Stimulated activated CD4-positive, alpha-beta T cell treated with anti-CD3 and anti-CD28 coated beads, Interleukin-12 subunit alpha, Interleukin-12 subunit beta, amount 100 ng/mL, for 4 hours (primary cell): ENCODE data around the gene NDUFB11.

Experiments
- DNase-seq: peaks from one replicate; pipeline ENCODE4 v3.0.0-alpha.2; 2020

Gene NDUFB11

GRCh38 chrX:47144626-47145394, at the start of gene NDUFB11, which contains the start of gene RBM10:
NDUFB11 (minus strand) TSS chrX:47144702; CDS start chrX:47144679, 23 bp downstream.
RBM10 (plus strand) TSS chrX:47145221; CDS start chrX:47147482, 2,261 bp downstream.
- DNase-seq: peak; percentile 80

- DNase-seq: peak; percentile 81
Observed at GRCh38 chrX:47193475-47194193, 49.1 kb upstream of the NDUFB11 start, which contains the start of gene UBA1. UBA1 (plus strand) TSS chrX:47193829; CDS start chrX:47198803, 4,974 bp downstream.

DNA sequence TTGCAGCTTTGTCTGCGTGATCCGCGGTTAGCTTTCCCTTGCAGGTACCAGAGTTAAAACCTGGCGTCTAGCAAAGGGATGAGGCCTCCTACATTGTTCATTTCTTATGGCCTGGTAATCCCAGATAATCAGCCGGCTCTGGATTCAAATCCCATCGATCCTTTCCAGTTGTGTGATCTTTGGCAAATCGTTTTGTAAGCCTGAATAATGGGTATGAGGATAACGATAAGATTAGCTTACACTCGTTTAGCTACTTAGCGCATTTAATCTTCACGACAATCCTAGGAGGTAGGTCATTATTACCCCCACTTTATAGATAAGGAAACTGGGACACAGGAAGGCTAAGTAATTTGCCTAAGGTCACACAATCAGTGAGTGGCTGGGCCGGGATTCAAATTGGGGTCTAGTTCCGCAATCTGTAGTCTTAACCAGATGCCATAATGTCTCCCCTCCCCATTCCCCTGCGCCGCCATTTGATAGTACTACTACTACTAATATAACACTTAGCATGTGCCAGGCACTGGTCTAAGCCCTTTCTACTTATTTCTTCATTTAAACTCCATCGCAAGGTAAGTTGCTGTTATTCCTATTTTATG, 47.4 kb upstream of the NDUFB11 start:
- DNase-seq: no peak

- DNase-seq: peak; percentile 47
Observed at GRCh38 chrX:47191331-47191730, 46.8 kb upstream of the NDUFB11 start.

DNA sequence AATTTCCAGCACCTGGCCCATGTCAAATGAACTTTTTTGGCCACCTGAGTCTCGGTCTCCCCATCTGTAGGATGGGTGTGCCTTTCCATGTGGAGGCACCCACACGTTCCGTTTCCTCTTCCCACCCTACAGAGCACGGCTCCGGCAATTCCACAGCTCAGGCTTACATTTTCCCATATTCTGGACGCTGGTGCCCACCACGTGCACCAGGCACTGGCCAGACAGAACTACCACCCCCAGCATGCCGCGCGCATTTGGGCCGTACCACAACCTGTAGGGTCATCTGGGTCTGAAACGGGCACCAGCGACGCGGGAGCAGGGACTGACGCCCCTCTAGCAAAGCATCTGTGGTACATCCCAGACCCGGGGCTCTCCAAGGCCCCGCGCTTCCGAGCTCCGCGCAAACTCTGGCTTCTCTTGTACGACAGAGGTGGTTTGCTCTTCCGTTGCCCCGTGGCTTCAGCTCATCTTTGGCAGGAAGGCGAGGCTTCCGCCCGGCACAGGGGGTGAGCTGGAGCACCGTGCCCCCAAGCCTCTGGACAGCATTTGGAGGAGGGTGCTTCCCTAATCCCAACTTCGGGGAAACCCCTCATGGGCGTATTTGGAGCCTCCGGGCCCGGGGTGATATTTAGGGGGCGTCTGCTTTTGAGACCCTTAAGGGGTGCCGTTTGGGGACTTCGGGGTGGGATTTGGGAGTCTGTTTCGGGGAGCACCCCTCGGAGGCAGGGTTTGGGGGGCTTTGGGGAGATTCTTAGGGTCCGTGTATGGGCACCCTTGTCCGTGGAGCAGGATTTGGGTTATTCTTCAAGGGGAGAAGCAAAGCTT, 46.2 kb upstream of the NDUFB11 start:
- peak; percentile 72 for DNase-seq

DNA sequence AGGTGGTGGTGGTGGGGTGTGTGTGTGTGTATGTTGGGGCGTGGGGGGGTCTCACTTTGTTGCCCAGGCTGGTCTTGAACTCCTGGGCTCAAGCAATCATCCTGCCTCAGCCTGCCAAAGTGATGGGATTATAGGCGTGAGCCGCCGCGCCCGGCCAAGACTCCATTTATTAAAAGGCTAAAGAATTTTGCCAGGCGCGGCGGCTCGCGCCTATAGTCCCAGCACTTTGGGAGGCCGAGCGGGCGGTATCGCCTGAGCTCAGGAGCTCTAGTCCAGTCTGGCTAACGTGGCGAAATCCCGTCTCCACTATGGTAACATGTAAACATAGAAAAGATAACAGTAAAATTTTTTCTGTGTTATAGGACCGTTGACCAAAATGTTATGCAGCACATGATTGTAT, 45.4 kb upstream of the NDUFB11 start:
- DNase-seq: no peak

DNA sequence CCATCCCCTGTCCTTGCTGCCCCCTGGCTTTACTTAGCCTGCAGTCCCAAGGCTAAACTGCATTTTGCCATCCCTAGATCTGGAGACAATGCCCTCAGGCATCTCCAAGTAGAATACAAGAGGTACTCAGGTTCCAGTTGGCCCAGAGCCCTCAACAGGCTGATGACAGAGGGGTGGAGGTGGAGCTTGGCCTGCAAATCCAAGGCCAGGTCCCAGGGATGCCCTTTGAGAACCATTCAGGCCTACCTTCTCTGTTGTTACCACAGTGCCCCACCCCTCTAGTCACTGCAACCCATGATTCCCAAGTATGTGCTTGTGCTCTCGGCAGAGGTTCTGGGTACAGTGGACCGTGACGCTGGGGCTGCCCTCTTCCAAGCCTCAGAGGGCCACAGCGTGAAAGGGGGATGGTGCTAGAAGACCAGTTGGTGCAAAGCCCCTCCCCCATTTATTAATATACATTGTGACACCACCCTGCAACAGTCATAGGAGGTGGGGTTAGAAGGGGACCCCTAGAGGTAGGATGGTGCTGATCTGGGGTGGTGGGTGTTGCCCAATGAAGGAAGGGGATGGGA, 42.7 kb upstream of the NDUFB11 start:
- DNase-seq: no peak

GRCh38 chrX:47186096-47186740, 41.7 kb upstream of the NDUFB11 start:
- DNase-seq: no peak

DNA sequence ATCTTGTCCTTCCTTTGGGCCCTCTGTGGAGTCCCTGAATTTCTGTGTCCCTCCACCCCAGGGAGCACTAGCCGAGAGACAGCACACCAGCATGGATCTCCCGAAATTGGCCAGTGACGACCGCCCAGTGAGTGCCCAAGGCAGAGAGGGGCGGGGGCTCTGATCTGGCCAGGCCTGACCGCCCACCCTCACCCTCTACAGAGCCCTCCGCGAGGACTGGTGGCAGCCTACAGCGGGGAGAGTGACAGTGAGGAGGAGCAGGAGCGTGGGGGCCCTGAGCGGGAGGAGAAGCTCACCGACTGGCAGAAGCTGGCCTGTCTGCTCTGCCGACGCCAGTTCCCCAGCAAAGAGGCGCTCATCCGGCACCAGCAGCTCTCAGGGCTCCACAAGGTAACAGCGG, 40.7 kb upstream of the NDUFB11 start:
- no peak for DNase-seq

DNA sequence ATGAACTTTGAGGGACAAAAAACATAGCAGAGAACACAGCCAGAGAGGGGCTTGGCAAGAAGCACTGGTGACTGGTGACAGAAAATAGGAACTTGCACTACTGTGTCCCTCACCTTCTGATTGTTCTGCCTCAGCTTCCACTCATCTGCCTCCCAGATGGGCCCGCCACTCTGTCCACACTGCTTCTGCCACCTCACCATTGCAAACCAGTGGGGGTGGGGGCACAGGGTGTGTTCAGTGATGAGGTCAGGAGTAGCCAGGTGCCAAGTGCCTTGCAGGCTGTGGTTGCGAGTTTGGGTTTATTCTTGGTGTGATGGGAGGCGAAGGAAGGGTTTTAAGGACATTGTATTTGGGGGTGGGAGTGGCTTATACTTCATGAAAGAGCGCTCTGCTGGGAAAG, 40.0 kb upstream of the NDUFB11 start:
- no peak for DNase-seq

- DNase-seq: no peak
Observed at GRCh38 chrX:47182106-47182700, 37.7 kb upstream of the NDUFB11 start.

DNA sequence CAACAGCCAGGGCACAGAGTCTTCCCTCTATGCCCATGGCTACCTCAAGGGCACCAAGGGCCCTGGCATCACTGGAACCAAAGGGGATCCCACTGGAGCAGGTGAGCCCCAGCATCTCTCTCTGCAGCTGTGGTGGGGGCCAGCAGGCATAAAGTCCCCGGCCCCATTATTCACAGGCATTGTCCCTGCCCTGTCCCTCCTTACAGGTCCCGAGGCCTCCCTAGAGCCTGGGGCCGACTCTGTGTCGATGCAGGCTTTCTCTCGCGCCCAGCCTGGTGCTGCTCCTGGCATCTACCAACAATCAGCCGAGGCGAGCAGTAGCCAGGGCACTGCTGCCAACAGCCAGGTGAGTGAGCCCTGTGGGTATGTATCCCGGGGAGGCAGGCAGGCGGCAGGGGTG, 36.8 kb upstream of the NDUFB11 start:
- no peak for DNase-seq

DNA sequence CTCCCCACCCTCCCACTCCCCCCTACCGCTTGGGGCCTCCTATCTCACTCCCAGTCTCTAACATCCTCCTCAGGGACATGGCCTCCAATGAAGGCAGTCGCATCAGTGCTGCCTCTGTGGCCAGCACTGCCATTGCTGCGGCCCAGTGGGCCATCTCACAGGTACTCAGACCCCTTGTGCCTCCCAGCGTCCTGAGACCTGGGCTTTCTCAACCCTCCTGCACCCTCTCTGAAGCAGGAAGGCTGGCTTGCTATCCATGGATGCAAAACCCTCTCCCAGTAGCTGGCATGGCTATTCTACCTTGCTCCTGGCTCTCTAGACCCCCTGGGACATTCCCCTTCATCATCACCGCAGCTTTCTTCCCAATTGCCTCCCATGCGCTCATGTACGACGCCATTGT, 35.8 kb upstream of the NDUFB11 start:
- DNase-seq: no peak

- DNase-seq: no peak
Observed at GRCh38 chrX:47179928-47180255, 35.4 kb upstream of the NDUFB11 start.

DNA sequence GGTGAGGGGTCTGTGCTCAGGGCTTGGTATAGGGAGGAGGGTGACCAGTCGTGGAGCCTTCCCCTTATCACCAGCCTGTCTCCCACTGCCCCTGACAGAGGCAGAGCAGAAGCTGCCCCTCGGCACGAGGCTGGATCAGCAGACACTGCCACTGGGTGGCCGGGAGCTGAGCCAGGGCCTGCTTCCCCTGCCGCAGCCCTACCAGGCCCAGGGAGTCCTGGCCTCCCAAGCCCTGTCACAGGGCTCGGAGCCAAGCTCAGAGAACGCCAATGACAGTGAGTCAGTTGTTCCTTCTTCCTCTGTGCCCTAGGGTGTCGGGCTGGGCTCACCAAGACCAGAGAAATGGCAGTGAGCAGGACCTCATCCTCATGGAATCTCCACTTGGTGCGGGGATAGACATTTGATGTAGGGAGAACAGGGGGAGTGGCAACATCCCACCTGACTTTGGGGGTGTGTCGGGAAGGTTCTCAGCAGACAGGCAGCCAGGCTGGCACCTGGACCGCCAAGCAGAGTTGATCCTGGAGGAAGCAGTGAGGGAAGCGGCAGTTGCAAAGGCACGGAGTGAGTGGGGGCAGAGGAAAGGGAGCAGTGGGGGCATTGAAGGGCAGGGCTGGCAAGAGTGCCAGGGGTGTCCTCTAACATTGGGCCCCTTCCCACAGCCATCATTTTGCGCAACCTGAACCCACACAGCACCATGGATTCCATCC, 34.9 kb upstream of the NDUFB11 start:
- no peak for DNase-seq

GRCh38 chrX:47178337-47178736, 33.8 kb upstream of the NDUFB11 start:
- DNase-seq: no peak

DNA sequence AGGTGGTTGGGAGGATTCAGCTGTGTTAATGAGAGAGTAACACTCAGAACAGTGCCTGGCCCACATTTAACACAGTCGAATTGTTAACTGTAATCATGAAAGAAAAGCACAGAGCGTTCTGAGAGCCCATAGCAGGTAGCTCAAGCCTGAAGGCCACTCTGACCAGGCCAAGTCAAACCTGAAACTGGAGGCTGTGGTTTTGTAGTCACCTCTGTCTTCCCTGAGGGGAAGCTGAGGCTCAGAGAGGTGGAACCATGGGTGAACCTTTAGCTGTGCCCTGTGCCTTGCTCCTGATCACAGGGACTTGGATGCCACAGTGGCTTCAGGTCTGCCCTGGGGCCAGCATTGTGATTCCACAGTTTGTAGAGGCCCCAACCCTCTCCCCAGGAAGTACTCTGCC, 32.6 kb upstream of the NDUFB11 start:
- no peak for DNase-seq

GRCh38 chrX:47176101-47176740, 31.7 kb upstream of the NDUFB11 start:
- DNase-seq: no peak

DNA sequence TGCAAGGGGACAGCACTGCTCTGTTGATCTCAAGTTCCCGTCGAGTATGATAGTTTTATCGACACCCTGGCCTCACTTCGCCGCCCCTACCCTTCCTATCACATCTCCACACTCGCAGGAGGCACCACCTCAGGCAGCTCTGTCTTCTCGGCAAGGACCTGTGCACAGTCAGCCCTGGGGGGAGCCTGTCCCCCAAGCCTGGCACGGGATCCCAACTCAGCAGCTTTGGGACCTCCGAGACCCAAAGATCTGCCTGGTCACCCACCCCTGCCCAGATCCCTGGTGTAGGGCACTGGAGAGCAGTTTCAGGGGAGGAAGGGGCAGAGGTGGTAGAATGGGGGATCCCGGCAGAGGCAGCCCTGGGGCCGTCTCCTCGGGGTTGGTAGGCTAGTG, 31.1 kb upstream of the NDUFB11 start:
- no peak for DNase-seq

GRCh38 chrX:47174846-47175587, 30.5 kb upstream of the NDUFB11 start:
- DNase-seq: no peak
